Endodermal cell (in vitro differentiated cells): ENCODE measurements around the gene CPNE6. TPM values are rescaled to one million over a fixed set of nuclear protein-coding genes. Genes with fewer than 3 reads are reported as not detected.

Experiments used
- DNase-seq: peaks from one replicate; pipeline ENCODE4 v3.0.0-alpha.2; 2017
- H3K27ac ChIP-seq: 2 replicates; pipeline ENCODE4 v1.5.1; 2013; ENCODE audit warnings: mild to moderate bottlenecking, low read depth, low read length, moderate library complexity
- H3K27me3 ChIP-seq: 2 replicates; pipeline ENCODE4 v1.6.1; 2013; ENCODE audit warnings: mild to moderate bottlenecking, low read length, moderate library complexity; ENCODE audit not compliant: insufficient read depth, control insufficient read depth, poor library complexity, severe bottlenecking
- H3K36me3 ChIP-seq: 2 replicates; pipeline ENCODE4 v1.7.0; 2013; ENCODE audit warnings: mild to moderate bottlenecking, low read length, moderate library complexity; ENCODE audit not compliant: control insufficient read depth, insufficient read depth
- H3K4me1 ChIP-seq: one replicate; pipeline ENCODE4 v1.7.0; 2013; ENCODE audit warnings: low read length; ENCODE audit not compliant: control insufficient read depth, insufficient read depth
- H3K4me3 ChIP-seq: 2 replicates; pipeline ENCODE4 v1.5.1; 2013; ENCODE audit warnings: mild to moderate bottlenecking, low read length, moderate library complexity
- H3K9ac ChIP-seq: 2 replicates; pipeline ENCODE4 v1.6.1; 2013; ENCODE audit warnings: mild to moderate bottlenecking, low read length, moderate library complexity; ENCODE audit not compliant: poor library complexity, severe bottlenecking; ENCODE audit errors: extremely low read depth
- H3K9me3 ChIP-seq: 2 replicates; pipeline ENCODE4 v1.6.1; 2013; ENCODE audit warnings: mild to moderate bottlenecking, low read length, moderate library complexity; ENCODE audit not compliant: control insufficient read depth
- H3K27ac Mint-ChIP-seq: 2 replicates; pipeline ENCODE4 v1.8.0; 2020; ENCODE audit warnings: mixed read lengths
- H3K27me3 Mint-ChIP-seq: 2 replicates; pipeline ENCODE4 v1.8.0; 2021; ENCODE audit warnings: mild to moderate bottlenecking, mixed read lengths; ENCODE audit not compliant: insufficient read depth
- H3K36me3 Mint-ChIP-seq: 2 replicates; pipeline ENCODE4 v1.8.0; 2020; ENCODE audit warnings: low read depth, mixed read lengths
- H3K4me1 Mint-ChIP-seq: 2 replicates; pipeline ENCODE4 v1.8.0; 2020; ENCODE audit warnings: mixed read lengths
- H3K4me3 Mint-ChIP-seq: 2 replicates; pipeline ENCODE4 v1.8.0; 2020; ENCODE audit warnings: mild to moderate bottlenecking, moderate library complexity, mixed read lengths
- H3K9me3 Mint-ChIP-seq: 2 replicates; pipeline ENCODE4 v1.8.0; 2020; ENCODE audit warnings: mild to moderate bottlenecking, mixed read lengths
- CTCF ChIP-seq: fragments of 200-600 bp; sonication (generic); conservative IDR thresholded peaks from 2 replicates; pipeline ENCODE4 v1.5.0; 2021; ENCODE audit warnings: antibody characterized with exemption, mild to moderate bottlenecking
- WGBS, 2 experiments: methylation state at CpG; one replicate each; pipeline versions ENCODE4 v1.1.5 to v1.1.7; 2013; ENCODE audit warnings: missing lambda C conversion rate in 2 of 2, mixed read lengths in 1 of 2; ENCODE audit not compliant: insufficient coverage in 1 of 2, insufficient read length in 1 of 2; 5-methylcytosine and 5-hydroxymethylcytosine counted together
- total RNA-seq, 2 donors: library from RNA; stranded (reverse); fragmentation: NEBNext Ultra II Directional in 1 of 2; extraction: Animal tissue kit (Norgen Biotek cat#: 25700) in 1 of 2; gene quantifications; 2 replicates in 1 of 2; 3 replicates in 1 of 2; pipeline ENCODE4 v1.2.1, GENCODE V29; 2021

The CPNE6 gene
- total RNA-seq, 2 donors from 2014 or later = not detected

- WGBS, 2 experiments = 96 to 100% methylated on average over 3 to 6 of the region's 6 CpGs
Measured at GRCh38 chr14:24119691-24120090, 48.3 kb downstream of the CPNE6 start.

GRCh38 chr14:24121210-24121609 lies 49.8 kb downstream of the CPNE6 start:
- Mint-ChIP-seq H3K27me3 (no peaks in the 10 kb centered on the region), H3K9me3 (no peaks in the 10 kb centered on the region), H3K4me1 (peaks cover 9% of the 10 kb centered on the region), H3K27ac (no peak overlapping the region), H3K4me3 (no peak overlapping the region), H3K36me3 (peaks cover 59% of the 10 kb centered on the region)
- TF ChIP-seq CTCF = no peak
- Histone ChIP-seq H3K4me3 (no peak overlapping the region), H3K4me1 (no peaks in the 10 kb centered on the region), H3K9me3 (no peaks in the 10 kb centered on the region), H3K36me3 (peaks cover 65% of the 10 kb centered on the region), H3K27ac (no peak overlapping the region), H3K9ac (no peak overlapping the region), H3K27me3 (no peaks in the 10 kb centered on the region)
- DNase-seq = no peak
- 95 to 97% methylated on average over 7 to 8 of the region's 8 CpGs for WGBS, 2 experiments

More at GRCh38 chr14:24119691-24120090, 48.3 kb downstream of the CPNE6 start:
- Mint-ChIP-seq H3K27me3 (no peaks in the 10 kb centered on the region), H3K4me1 (peaks cover 19% of the 10 kb centered on the region), H3K9me3 (no peaks in the 10 kb centered on the region), H3K27ac (no peak overlapping the region), H3K4me3 (no peak overlapping the region), H3K36me3 (peaks cover 55% of the 10 kb centered on the region)
- DNase-seq = no peak
- H3K9ac ChIP-seq = no peak overlapping the region
- TF ChIP-seq CTCF = no peak
- peaks cover 66% of the 10 kb centered on the region for H3K36me3 ChIP-seq
- no peaks in the 10 kb centered on the region for H3K4me1 ChIP-seq
- no peaks in the 10 kb centered on the region for H3K27me3 ChIP-seq
- H3K9me3 ChIP-seq = no peaks in the 10 kb centered on the region
- H3K27ac ChIP-seq = no peak overlapping the region
- H3K4me3 ChIP-seq = no peak overlapping the region

- peaks cover 53% of the 10 kb centered on the region for H3K36me3 Mint-ChIP-seq
- no peak overlapping the region for H3K9ac ChIP-seq
- no peak overlapping the region for H3K27ac ChIP-seq
- DNase-seq = no peak
- no peak overlapping the region for H3K27ac Mint-ChIP-seq
- TF ChIP-seq CTCF = no peak
- H3K4me3 ChIP-seq = no peak overlapping the region
- no peaks in the 10 kb centered on the region for H3K27me3 ChIP-seq
- H3K4me1 ChIP-seq = no peaks in the 10 kb centered on the region
- H3K36me3 ChIP-seq = peaks cover 55% of the 10 kb centered on the region
- H3K9me3 Mint-ChIP-seq = no peaks in the 10 kb centered on the region
- H3K9me3 ChIP-seq = no peaks in the 10 kb centered on the region
- H3K27me3 Mint-ChIP-seq = no peaks in the 10 kb centered on the region
- H3K4me3 Mint-ChIP-seq = no peak overlapping the region
- H3K4me1 Mint-ChIP-seq = peaks cover 4% of the 10 kb centered on the region
- 100% methylated on average over 4 of the region's 4 CpGs; no CpG with 5 or more reads in 1 of the 2 experiments for WGBS, 2 experiments
Measured at GRCh38 chr14:24122416-24122815, 51.1 kb downstream of the CPNE6 start.
